Right lobe of liver (tissue), 6 donors: ENCODE measurements around the gene POMT1. TPM values are rescaled to one million over a fixed set of nuclear protein-coding genes. Genes with fewer than 3 reads are reported as not detected.

Experiments used
- ATAC-seq, 4 donors: fragments of 200-7000 bp; cut with Tn5 transposase; one replicate each; pipeline ENCODE4 v1.9.1; 2020; ENCODE audit warnings: mild to moderate bottlenecking in 4 of 4, moderate library complexity in 4 of 4
- DNase-seq, 3 donors: peaks; one replicate each; pipeline ENCODE4 v3.0.0-alpha.2; 2020
- H3K27ac ChIP-seq, 3 donors: fragments of 200-600 bp; one replicate each; pipeline ENCODE4 v1.8.0; 2022
- H3K27me3 ChIP-seq, 2 donors: fragments of 200-600 bp; one replicate each; pipeline ENCODE4 v1.8.0; 2022
- H3K36me3 ChIP-seq, 4 donors: fragments of 200-600 bp; sonication (generic) in 1 of 4; one replicate each; pipeline versions ENCODE4 v1.5.1 to v1.8.0; 2017 to 2022; ENCODE audit warnings: control low read depth in 1 of 4
- H3K4me1 ChIP-seq, 4 donors: fragments of 200-600 bp; sonication (generic) in 1 of 4; one replicate each; pipeline versions ENCODE4 v1.5.1 to v1.8.0; 2017 to 2022; ENCODE audit warnings: control low read depth in 1 of 4
- H3K4me3 ChIP-seq, 3 donors: fragments of 200-600 bp; one replicate each; pipeline ENCODE4 v1.8.0; 2022
- H3K9me3 ChIP-seq, 4 donors: fragments of 200-600 bp; sonication (generic) in 1 of 4; one replicate each; pipeline versions ENCODE4 v1.5.1 to v1.8.0; 2017 to 2022; ENCODE audit warnings: control low read depth in 1 of 4
- CTCF ChIP-seq, 4 donors: fragments of 200-600 bp in 3 of 4; fragments of 450-650 bp in 1 of 4; IDR thresholded peaks; one replicate each; pipeline versions ENCODE4 v1.5.1 to v1.8.0; 2016 to 2022; ENCODE audit warnings: antibody characterized with exemption in 4 of 4, mild to moderate bottlenecking in 2 of 4
- POLR2A ChIP-seq: fragments of 450-650 bp; IDR thresholded peaks from one replicate; pipeline ENCODE4 v1.6.1; 2017; ENCODE audit warnings: antibody characterized with exemption, mild to moderate bottlenecking
- WGBS: methylation state at CpG from one replicate; pipeline ENCODE4 v1.1.6; 2018; ENCODE audit warnings: low coverage, low lambda C conversion rate; ENCODE audit not compliant: insufficient coverage; ENCODE audit errors: missing lambda C conversion rate; 5-methylcytosine and 5-hydroxymethylcytosine counted together
- intact Hi-C, 2 donors: fragments of 100-400 bp; cut with DNase I; formaldehyde crosslinking; loops; one replicate each; pipeline versions ENCODE4 v1.11.2 to v1.14.1; 2022
- small RNA-seq, 2 experiments: library from RNA; depleted of rRNA; stranded (forward); fragments of <200 nt; gene quantifications; one replicate each; pipeline ENCODE3, GENCODE V24; 2016
- total RNA-seq, 6 experiments: library from RNA; depleted of rRNA in 2 of 6; stranded (reverse); fragments of >200 nt in 2 of 6; fragmentation: NEBNext Ultra II Directional in 3 of 6; extraction: Animal tissue kit (Norgen Biotek cat#: 25700) in 3 of 6; gene quantifications; one replicate each; pipeline versions ENCODE4 v1.1.0 to v1.2.4, GENCODE V29; 2016 to 2023
- donor health status: DM: no; HTN: yes; CAD: no.
- donor health status: DM: no; HTN: no; CAD: no.
- donor health status: DM: no; HTN: no; CAD: no.
- donor health status: DM: no; HTN: yes; CAD: no.
- donor health status: DM: no; HTN: yes; CAD: no.

The POMT1 gene
- total RNA-seq, 6 experiments from 2014 or later, result 14.3 to 17.7 (median 15.7) TPM

- TF ChIP-seq CTCF (IDR thresholded peaks at IDR 0.05) (no peak), POLR2A (no peak)
- DNase-seq, result no peak
- Histone ChIP-seq H3K9me3 (no peaks in the 10 kb centered on the region), H3K27me3 (no peaks in the 10 kb centered on the region), H3K36me3 (no peaks in the 10 kb centered on the region), H3K27ac (no peak overlapping the region), H3K4me1 (no peaks in the 10 kb centered on the region), H3K4me3 (no peak overlapping the region)
- intact Hi-C loops, result no loop called here
- 52% methylated on average over 7 of the region's 9 CpGs for WGBS
- ATAC-seq, result peak in 1 of 4 donors; percentile 34
Observed at GRCh38 chr9:131562032-131562959, 59.6 kb downstream of the POMT1 start.

GRCh38 chr9:131565369-131565768 is 62.7 kb downstream of the POMT1 start:
- DNase-seq (no peak), ATAC-seq (no peak)
- Histone ChIP-seq H3K4me1 (no peaks in the 10 kb centered on the region), H3K4me3 (no peak overlapping the region), H3K9me3 (no peaks in the 10 kb centered on the region), H3K27me3 (no peaks in the 10 kb centered on the region), H3K27ac (no peak overlapping the region), H3K36me3 (no peaks in the 10 kb centered on the region)
- no peak for TF ChIP-seq CTCF (IDR thresholded peaks at IDR 0.05)
- TF ChIP-seq POLR2A, result no peak
- intact Hi-C loops, result no loop called here
- 75% methylated on average over 5 of the region's 5 CpGs for WGBS

- 93% methylated on average over 3 of the region's 3 CpGs for WGBS
- no peaks in the 10 kb centered on the region for H3K27me3 ChIP-seq
- no peak overlapping the region for H3K4me3 ChIP-seq
- ATAC-seq, result no peak
- no peaks in the 10 kb centered on the region for H3K4me1 ChIP-seq
- no peak overlapping the region for H3K27ac ChIP-seq
- no peaks in the 10 kb centered on the region for H3K9me3 ChIP-seq
- intact Hi-C loops, result no loop called here
- no peak for DNase-seq
- TF ChIP-seq CTCF (IDR thresholded peaks at IDR 0.05), result no peak
- TF ChIP-seq POLR2A, result no peak
- H3K36me3 ChIP-seq, result no peaks in the 10 kb centered on the region
Observed at GRCh38 chr9:131566158-131566557, 63.4 kb downstream of the POMT1 start.

- TF ChIP-seq CTCF (IDR thresholded peaks at IDR 0.05) (no peak), POLR2A (no peak)
- no peak overlapping the region for H3K27ac ChIP-seq
- intact Hi-C loops, result no loop called here
- H3K9me3 ChIP-seq, result no peaks in the 10 kb centered on the region
- H3K27me3 ChIP-seq, result no peaks in the 10 kb centered on the region
- DNase-seq (no peak), ATAC-seq (peak in 3 of 4 donors; percentile 23 to 45 (median 29))
- H3K36me3 ChIP-seq, result peaks cover 0 to 2% (median 0%) of the 10 kb centered on the region in 4 donors
- 92% methylated on average over 4 of the region's 8 CpGs for WGBS
- no peaks in the 10 kb centered on the region for H3K4me1 ChIP-seq
- H3K4me3 ChIP-seq, result no peak overlapping the region
Observed at GRCh38 chr9:131567910-131568309, 65.2 kb downstream of the POMT1 start.

Small RNA genes within 50 kb of the gene (small RNA-seq; reads per million reads assigned to genes)
- 0 reads per million in 2 experiments for gene SNORD62A
- gene SNORD62B, result 0 reads per million in 2 experiments

Other genes starting within 250 kb of the POMT1 start
- gene FAM78A, start 226.4 kb upstream of the POMT1 start, total RNA-seq, result 1 to 10 TPM in 4 of 6 experiments, under 1 TPM in 2; 0.92 to 2.4 (median 1.6) TPM
- gene PLPP7, start 213.2 kb upstream of the POMT1 start, total RNA-seq, result under 1 TPM in 5 of 6 experiments, not detected in 1; 0.11 to 0.43 (median 0.22) TPM
- gene PRRC2B, start 108.8 kb upstream of the POMT1 start, total RNA-seq, result 10 to 100 TPM; 53.7 to 82.6 (median 57.3) TPM
- 10 to 100 TPM; 18.4 to 32.1 (median 27.8) TPM for gene UCK1, start 28.3 kb downstream of the POMT1 start, total RNA-seq
- 1 to 10 TPM in 4 of 6 experiments, under 1 TPM in 2; 0.25 to 7.3 (median 2.4) TPM for gene PRRT1B, start 42.6 kb downstream of the POMT1 start, total RNA-seq
- gene RAPGEF1, start 237.2 kb downstream of the POMT1 start, total RNA-seq, result 10 to 100 TPM; 22.9 to 53.6 (median 30.2) TPM